GM19395 (cell line): Measurements from ENCODE around the gene SMIM43.
"Not testable (repeated sequence)": the region's sequence is repeated elsewhere in the genome, so short reads cannot be mapped to it uniquely, and the experiment has no call there.

Experiments
- ATAC-seq: cut with Tn5 transposase; IDR thresholded peaks from one replicate; pipeline ENCODE4 v1.9.1; 2021; ENCODE audit warnings: mild to moderate bottlenecking, moderate library complexity; ENCODE audit not compliant: unreplicated experiment

SMIM43 gene

DNA sequence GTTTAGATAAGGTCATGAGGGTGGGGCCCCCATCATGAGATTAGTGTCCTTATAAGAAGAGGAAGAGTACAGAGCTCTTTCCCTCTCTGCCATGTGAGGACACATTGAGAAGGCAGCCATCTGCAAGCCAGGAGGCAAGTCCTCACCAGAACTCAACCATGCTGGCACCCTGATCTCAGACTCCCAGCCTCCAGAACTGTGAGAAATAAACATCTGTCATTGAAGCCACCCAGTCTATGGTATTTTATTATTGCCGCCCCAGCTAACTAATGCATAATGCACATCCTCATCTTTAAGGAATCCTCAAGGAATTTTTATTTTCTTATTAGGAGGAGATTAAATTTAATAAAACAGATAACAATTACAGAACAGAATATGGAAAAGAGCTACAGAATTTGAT lies 19.4 kb upstream of the SMIM43 start:
- no peak for ATAC-seq

GRCh38 chr4:121783210-121783609 lies 18.2 kb upstream of the SMIM43 start:
- ATAC-seq: no peak

- ATAC-seq: no peak
Observed at GRCh38 chr4:121778991-121779628, 14.1 kb upstream of the SMIM43 start.

DNA sequence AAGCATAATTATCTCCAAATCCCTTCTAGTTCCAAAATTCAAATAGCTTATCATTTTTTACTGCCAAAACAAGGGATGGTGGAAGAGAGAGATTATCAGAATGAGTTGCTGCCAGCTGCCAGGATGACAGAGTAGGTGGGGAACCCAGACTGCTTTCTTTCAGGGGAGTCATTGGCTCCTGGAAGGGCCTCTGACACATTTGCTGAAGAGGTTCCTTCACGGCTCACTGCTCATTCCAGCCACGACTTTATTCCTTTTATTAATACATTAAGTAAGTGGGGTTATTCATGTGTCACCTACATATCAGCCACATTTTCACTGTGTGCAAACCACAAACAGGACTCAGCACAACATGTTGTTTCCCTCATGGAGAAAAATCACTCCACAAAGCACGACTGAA lies 12.7 kb upstream of the SMIM43 start:
- ATAC-seq: peak; percentile 55

- no peak for ATAC-seq
Observed at GRCh38 chr4:121776610-121777401, 11.8 kb upstream of the SMIM43 start.

GRCh38 chr4:121773883-121774282 lies 8.9 kb upstream of the SMIM43 start:
- no peak for ATAC-seq

DNA sequence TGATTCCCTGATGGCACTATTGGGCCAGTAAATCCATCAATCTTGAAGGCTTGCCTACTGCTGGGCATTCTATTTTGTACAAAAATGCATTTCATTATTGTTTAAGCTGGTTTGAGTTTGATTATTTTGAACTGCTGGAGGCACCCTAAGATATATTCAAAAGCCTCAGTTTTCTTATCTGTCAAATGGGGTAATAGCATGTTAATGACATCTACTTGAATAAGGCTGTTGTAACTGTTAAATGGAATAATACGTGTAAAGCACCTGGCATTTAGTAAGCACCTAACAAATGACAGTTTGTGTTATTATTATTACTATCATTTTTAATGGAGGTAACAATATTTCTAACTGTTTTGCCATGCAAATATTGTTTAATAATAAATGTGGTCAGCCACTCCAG lies 6.9 kb upstream of the SMIM43 start:
- ATAC-seq: no peak

- ATAC-seq: no peak
Observed at GRCh38 chr4:121769341-121769740, 4.4 kb upstream of the SMIM43 start.

GRCh38 chr4:121767166-121767565 lies 2.2 kb upstream of the SMIM43 start:
- no peak for ATAC-seq

DNA sequence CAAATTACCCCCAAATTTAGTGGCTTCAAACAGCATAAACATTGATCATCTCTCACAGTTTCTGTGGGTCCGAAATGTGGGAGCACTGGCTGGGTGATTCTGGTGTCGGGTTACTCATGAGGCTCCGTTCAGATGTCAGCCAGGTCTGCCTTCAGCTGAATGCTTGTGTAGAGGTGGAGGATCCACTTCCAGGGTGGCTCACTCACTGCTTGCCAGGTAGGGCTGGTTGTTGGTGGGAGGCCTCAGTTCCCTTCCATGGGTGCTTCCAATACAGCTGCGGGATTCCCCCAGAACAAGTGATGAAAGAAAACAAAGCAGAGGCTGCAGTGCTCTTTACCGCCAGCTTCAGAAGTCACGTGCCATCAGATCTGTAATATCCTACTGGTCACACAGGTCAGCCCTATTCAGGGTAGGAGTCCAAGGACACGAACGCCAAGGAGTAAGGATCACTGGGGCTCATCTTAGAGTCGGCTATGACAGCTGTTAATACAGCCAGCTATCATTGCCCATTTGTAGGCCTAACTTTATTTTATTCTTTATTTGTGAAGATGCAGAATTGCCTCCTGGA lies 1.1 kb upstream of the SMIM43 start:
- ATAC-seq: no peak

DNA sequence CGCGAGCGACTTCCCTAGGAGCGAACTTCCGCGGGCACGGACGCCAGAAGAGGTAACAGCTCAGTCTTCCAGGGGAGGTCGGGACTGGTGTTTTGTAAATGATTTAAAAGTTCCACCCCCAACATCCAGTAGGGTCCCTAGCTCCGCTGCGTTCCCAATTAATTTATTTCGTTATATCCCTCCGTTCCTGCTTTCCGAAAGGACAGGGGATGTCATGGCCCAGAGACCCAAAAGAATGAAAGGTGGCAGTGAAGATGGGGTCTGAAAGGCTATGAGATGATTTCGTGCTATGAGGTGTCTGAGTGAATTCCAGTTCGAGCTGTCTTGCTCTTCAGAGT lies 373 bp upstream of the SMIM43 start:
- ATAC-seq: no peak

- no peak for ATAC-seq
Observed at GRCh38 chr4:121764303-121764701, 662 bp downstream of the SMIM43 start.

DNA sequence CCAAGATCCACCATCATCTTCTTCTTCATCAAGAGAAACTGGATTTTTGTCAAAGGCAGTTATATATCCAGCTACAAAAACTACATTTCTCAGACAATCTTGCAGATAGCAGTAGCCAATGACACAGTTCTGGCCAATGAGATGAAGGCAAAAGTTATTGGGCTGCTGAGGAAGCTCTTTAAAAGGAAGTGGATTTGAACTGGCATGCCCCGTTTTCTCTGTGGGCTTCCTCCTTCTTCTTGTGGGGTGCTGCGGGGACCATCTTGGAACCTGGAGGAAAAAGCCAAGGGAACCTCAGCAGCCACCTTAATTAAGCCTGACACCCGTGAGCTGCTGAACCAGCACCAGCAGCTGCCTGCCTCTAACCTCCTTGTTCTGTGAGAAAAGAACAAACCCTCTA lies 4.8 kb downstream of the SMIM43 start:
- no peak for ATAC-seq

GRCh38 chr4:121758925-121759568 lies 5.9 kb downstream of the SMIM43 start:
- ATAC-seq: no peak

DNA sequence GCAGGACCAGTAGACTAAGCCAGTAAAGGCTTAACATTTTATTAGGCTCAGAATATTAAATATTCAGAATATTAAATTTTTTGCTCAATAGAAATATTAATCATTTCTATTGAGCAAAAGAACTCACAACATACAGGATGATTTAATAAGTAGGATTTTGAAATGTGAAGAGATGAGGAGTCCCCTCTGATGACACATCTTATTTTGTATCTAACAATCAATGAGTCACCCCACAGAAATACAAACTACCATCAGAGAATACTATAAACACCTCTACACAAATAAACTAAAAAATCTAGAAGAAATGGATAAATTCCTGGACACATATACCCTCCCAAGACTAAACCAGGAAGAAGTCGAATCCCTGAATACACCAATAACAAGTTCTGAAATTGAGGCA lies 12.8 kb downstream of the SMIM43 start:
- ATAC-seq: not testable (repeated sequence)

DNA sequence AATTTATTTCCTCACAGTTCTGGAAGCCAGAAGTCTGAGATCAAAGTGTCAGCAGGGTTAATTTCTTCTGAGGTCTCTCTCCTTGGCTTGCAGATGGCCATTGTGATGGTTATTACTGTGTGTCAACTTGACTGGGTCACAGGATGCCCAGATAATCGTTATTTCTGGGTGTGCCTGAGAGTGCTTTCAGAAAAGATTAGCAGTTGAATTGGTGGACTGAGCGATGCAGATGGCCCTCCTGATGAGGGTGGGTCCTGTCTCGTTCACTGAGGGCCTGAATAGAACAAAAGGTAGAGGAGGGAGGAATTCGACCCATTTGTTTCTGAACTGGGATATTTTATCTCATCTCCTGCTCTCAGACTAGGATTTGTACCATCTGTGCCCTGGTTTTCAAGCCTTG lies 15.7 kb downstream of the SMIM43 start:
- no peak for ATAC-seq

GRCh38 chr4:121742794-121743193 lies 22.2 kb downstream of the SMIM43 start:
- no peak for ATAC-seq

DNA sequence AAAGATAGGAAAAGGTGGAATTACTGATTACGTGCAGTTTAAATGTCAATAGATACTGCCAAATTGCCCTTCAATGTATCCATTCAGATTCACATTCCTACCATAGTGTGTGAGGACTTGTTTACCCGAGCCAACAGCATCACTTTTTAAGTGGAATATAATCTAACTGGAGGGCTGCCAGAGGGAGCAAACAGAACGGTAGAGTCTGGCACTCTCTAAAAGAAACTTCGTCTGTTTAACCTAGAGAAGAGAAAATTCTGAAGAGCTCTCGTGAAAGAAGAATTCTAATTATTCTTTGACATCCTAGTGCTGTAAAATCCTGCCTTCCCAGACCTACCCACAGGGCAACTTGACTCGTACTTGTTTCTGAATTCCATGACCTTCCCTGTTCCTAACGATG lies 23.2 kb downstream of the SMIM43 start:
- no peak for ATAC-seq

- ATAC-seq: no peak
Observed at GRCh38 chr4:121740796-121741409, 24.1 kb downstream of the SMIM43 start.

GRCh38 chr4:121739575-121739974 lies 25.4 kb downstream of the SMIM43 start:
- ATAC-seq: no peak

GRCh38 chr4:121738780-121739535 lies 26.0 kb downstream of the SMIM43 start:
- ATAC-seq: no peak
